GM10266 (cell line): ENCODE measurements around the gene SEZ6L2.
A peak's percentile ranks its signal among the peaks of the same experiment; 100 is the strongest.
"Not testable (repeated sequence)": the region's sequence is repeated elsewhere in the genome, so short reads cannot be mapped to it uniquely, and the experiment has no call there.

ENCODE experiments used
- DNase-seq: peaks from one replicate; pipeline ENCODE4 v3.0.0; 2012; ENCODE audit errors: extremely low spot score
- CTCF ChIP-seq: IDR thresholded peaks from 2 replicates; pipeline ENCODE4 v1.5.1; 2012; ENCODE audit warnings: mild to moderate bottlenecking, low read depth; ENCODE audit not compliant: control insufficient read depth, insufficient read depth; ENCODE audit errors: missing control alignments

The SEZ6L2 gene

GRCh38 chr16:29834079-29834478 lies 65.3 kb downstream of the SEZ6L2 start:
- TF ChIP-seq CTCF: no peak
- no peak for DNase-seq

GRCh38 chr16:29833219-29833618 lies 66.1 kb downstream of the SEZ6L2 start:
- not testable (repeated sequence) for DNase-seq

GRCh38 chr16:29831490-29831889 lies 67.9 kb downstream of the SEZ6L2 start:
- no peak for DNase-seq

GRCh38 chr16:29830774-29831173 lies 68.6 kb downstream of the SEZ6L2 start:
- no peak for TF ChIP-seq CTCF
- no peak for DNase-seq

More at GRCh38 chr16:29831490-29831889, 67.9 kb downstream of the SEZ6L2 start:
- no peak for TF ChIP-seq CTCF

- no peak for TF ChIP-seq CTCF
- no peak for DNase-seq
These were observed 73.0 kb downstream of the SEZ6L2 start for GRCh38 chr16:29826342-29826695.

GRCh38 chr16:29825145-29826044 lies 74.0 kb downstream of the SEZ6L2 start:
- no peak for TF ChIP-seq CTCF
- DNase-seq: peak; percentile 72

- no peak for DNase-seq
- no peak for TF ChIP-seq CTCF
These were observed 74.7 kb downstream of the SEZ6L2 start for GRCh38 chr16:29824589-29825144.

GRCh38 chr16:29821643-29822115 lies 77.7 kb downstream of the SEZ6L2 start:
- TF ChIP-seq CTCF: no peak
- DNase-seq: no peak
